Activated CD4-positive, alpha-beta T cell treated with anti-CD3 and anti-CD28 coated beads, Interleukin-2, amount 50 U/mL, for 48 hours (primary cell): ENCODE results near the gene CCDC70.
A peak's percentile ranks its signal among the peaks of the same experiment; 100 is the strongest.
"Not testable (repeated sequence)": the region's sequence is repeated elsewhere in the genome, so short reads cannot be mapped to it uniquely, and the experiment has no call there.

ENCODE experiments used
- DNase-seq, 2 experiments: peaks; one replicate each; pipeline ENCODE4 v3.0.0-alpha.2; 2020

Gene CCDC70

GRCh38 chr13:51861723-51862300 lies at the start of gene CCDC70:
CCDC70 (plus strand) TSS chr13:51861969; CDS start chr13:51865412, 3,443 bp downstream.
- DNase-seq, result peak in 1 of 2 experiments; percentile 19

- DNase-seq, result no peak
Measured at GRCh38 chr13:51814071-51814470, 47.7 kb upstream of the CCDC70 start.

- DNase-seq, result peak; percentile 81 to 84
Measured at GRCh38 chr13:51814825-51815650, 46.7 kb upstream of the CCDC70 start.

GRCh38 chr13:51815848-51816247 lies 45.9 kb upstream of the CCDC70 start:
- no peak for DNase-seq

- no peak for DNase-seq
Measured at GRCh38 chr13:51816604-51817249, 45.0 kb upstream of the CCDC70 start.

- DNase-seq, result no peak
Measured at GRCh38 chr13:51817717-51818116, 44.1 kb upstream of the CCDC70 start.

- no peak for DNase-seq
Measured at GRCh38 chr13:51818276-51818675, 43.5 kb upstream of the CCDC70 start.

- DNase-seq, result peak; percentile 71 to 80
Measured at GRCh38 chr13:51818781-51819511, 42.8 kb upstream of the CCDC70 start.

GRCh38 chr13:51819544-51819943 lies 42.2 kb upstream of the CCDC70 start:
- DNase-seq, result no peak

- no peak for DNase-seq
Measured at GRCh38 chr13:51820016-51820597, 41.7 kb upstream of the CCDC70 start.

- no peak for DNase-seq
Measured at GRCh38 chr13:51821606-51822005, 40.2 kb upstream of the CCDC70 start.

- DNase-seq, result peak in 1 of 2 experiments; percentile 49
Measured at GRCh38 chr13:51822106-51822815, 39.5 kb upstream of the CCDC70 start.

- DNase-seq, result no peak
Measured at GRCh38 chr13:51823359-51823758, 38.4 kb upstream of the CCDC70 start.

- no peak for DNase-seq
Measured at GRCh38 chr13:51823863-51824262, 37.9 kb upstream of the CCDC70 start.

- DNase-seq, result not testable (repeated sequence)
Measured at GRCh38 chr13:51824712-51825111, 37.1 kb upstream of the CCDC70 start.

GRCh38 chr13:51825165-51825592 lies 36.6 kb upstream of the CCDC70 start:
- DNase-seq, result no peak

GRCh38 chr13:51825681-51826254 lies 36.0 kb upstream of the CCDC70 start:
- DNase-seq, result no peak

- no peak for DNase-seq
Measured at GRCh38 chr13:51826606-51827005, 35.2 kb upstream of the CCDC70 start.

GRCh38 chr13:51827254-51827653 lies 34.5 kb upstream of the CCDC70 start:
- no peak for DNase-seq

- no peak for DNase-seq
Measured at GRCh38 chr13:51828730-51829567, 32.8 kb upstream of the CCDC70 start.

- DNase-seq, result no peak
Measured at GRCh38 chr13:51829568-51829899, 32.2 kb upstream of the CCDC70 start.
